PC-9 (cell line): ENCODE measurements around the gene NRG4.
"Not testable (repeated sequence)": the region's sequence is repeated elsewhere in the genome, so short reads cannot be mapped to it uniquely, and the experiment has no call there.

Experiments
- EZH2 ChIP-seq: fragments of 200-600 bp; sonication (generic); IDR thresholded peaks from 2 replicates; pipeline ENCODE4 v1.8.0; 2017; ENCODE audit warnings: antibody characterized with exemption, low read depth
- TF ChIP-seq, protein P1 (sequence below): fragments of 200-600 bp; sonication (generic); conservative IDR thresholded peaks from 2 replicates; pipeline ENCODE4 v1.6.1; 2017; ENCODE audit warnings: mixed run types, antibody characterized with exemption, mild to moderate bottlenecking, moderate library complexity

DNA sequence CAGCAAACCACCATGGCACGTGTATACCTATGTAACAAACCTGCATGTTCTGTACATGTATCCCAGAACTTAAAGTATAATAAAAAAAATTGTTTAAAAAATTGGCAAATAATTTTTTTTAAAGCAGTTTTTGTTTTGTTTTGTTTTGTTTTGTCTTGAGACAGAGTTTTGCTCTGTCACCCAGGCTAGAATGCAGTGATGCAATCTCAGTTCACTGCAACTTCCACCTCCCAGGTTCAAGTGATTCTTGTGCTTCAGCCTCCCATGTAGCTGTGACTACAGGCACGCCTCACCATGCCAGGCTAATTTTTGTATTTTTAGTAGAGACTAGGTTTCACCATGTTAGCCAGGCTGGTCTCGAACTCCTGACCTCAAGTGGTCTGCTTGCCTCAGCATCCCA is 27.5 kb downstream of the NRG4 start:
- TF ChIP-seq, protein P1, sequence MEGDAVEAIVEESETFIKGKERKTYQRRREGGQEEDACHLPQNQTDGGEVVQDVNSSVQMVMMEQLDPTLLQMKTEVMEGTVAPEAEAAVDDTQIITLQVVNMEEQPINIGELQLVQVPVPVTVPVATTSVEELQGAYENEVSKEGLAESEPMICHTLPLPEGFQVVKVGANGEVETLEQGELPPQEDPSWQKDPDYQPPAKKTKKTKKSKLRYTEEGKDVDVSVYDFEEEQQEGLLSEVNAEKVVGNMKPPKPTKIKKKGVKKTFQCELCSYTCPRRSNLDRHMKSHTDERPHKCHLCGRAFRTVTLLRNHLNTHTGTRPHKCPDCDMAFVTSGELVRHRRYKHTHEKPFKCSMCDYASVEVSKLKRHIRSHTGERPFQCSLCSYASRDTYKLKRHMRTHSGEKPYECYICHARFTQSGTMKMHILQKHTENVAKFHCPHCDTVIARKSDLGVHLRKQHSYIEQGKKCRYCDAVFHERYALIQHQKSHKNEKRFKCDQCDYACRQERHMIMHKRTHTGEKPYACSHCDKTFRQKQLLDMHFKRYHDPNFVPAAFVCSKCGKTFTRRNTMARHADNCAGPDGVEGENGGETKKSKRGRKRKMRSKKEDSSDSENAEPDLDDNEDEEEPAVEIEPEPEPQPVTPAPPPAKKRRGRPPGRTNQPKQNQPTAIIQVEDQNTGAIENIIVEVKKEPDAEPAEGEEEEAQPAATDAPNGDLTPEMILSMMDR, result not testable (repeated sequence)
- TF ChIP-seq EZH2, result not testable (repeated sequence)
